Right lung (tissue), 5 donors: ENCODE measurements around the gene CDKAL1. TPM values are rescaled to one million over a fixed set of nuclear protein-coding genes. Genes with fewer than 3 reads are reported as not detected.
"Not testable (repeated sequence)": the region's sequence is repeated elsewhere in the genome, so short reads cannot be mapped to it uniquely, and the experiment has no call there.

Source experiments
- DNase-seq, 2 donors: peaks; one replicate each; pipeline ENCODE4 v3.0.0-alpha.2; 2013
- polyA plus RNA-seq, 5 donors: library from polyadenylated mRNA; unstranded; fragments of 120-200 nt; gene quantifications; one replicate each; pipeline versions ENCODE4 v1.2.1 to v1.2.3, GENCODE V29; 2013; ENCODE audit warnings: inconsistent platforms in 1 of 5, low replicate concordance in 1 of 5; ENCODE audit not compliant: insufficient read length in 5 of 5, insufficient read depth in 1 of 5

Gene CDKAL1
- polyA plus RNA-seq, 5 donors = 15.1 to 19.5 (median 18.2) TPM

- no peak for DNase-seq
These were observed 99.5 kb downstream of the CDKAL1 start for GRCh38 chr6:20633566-20634340.

- DNase-seq = no peak
These were observed 104.9 kb downstream of the CDKAL1 start for GRCh38 chr6:20639161-20639560.

GRCh38 chr6:20640181-20640580, 105.9 kb downstream of the CDKAL1 start:
- no peak for DNase-seq

GRCh38 chr6:20642441-20642840, 108.2 kb downstream of the CDKAL1 start:
- DNase-seq = no peak

GRCh38 chr6:20644667-20645370, 110.6 kb downstream of the CDKAL1 start:
- DNase-seq = no peak

GRCh38 chr6:20645572-20645971, 111.3 kb downstream of the CDKAL1 start:
- not testable (repeated sequence) for DNase-seq

- no peak for DNase-seq
These were observed 113.3 kb downstream of the CDKAL1 start for GRCh38 chr6:20647585-20647984.

- not testable (repeated sequence) for DNase-seq
These were observed 115.6 kb downstream of the CDKAL1 start for GRCh38 chr6:20649696-20650470.

GRCh38 chr6:20652299-20653084, 118.2 kb downstream of the CDKAL1 start:
- no peak for DNase-seq

- DNase-seq = no peak
These were observed 118.8 kb downstream of the CDKAL1 start for GRCh38 chr6:20653085-20653479.

GRCh38 chr6:20655317-20655716, 121.1 kb downstream of the CDKAL1 start:
- no peak for DNase-seq

GRCh38 chr6:20657274-20657800, 123.1 kb downstream of the CDKAL1 start:
- DNase-seq = no peak

GRCh38 chr6:20658053-20658452, 123.8 kb downstream of the CDKAL1 start:
- no peak for DNase-seq

GRCh38 chr6:20658516-20658915, 124.3 kb downstream of the CDKAL1 start:
- DNase-seq = no peak

- DNase-seq = no peak
These were observed 126.3 kb downstream of the CDKAL1 start for GRCh38 chr6:20660534-20660933.

- peak; percentile 28 to 51 for DNase-seq
These were observed 127.5 kb downstream of the CDKAL1 start for GRCh38 chr6:20661721-20662120.

- DNase-seq = no peak
These were observed 130.0 kb downstream of the CDKAL1 start for GRCh38 chr6:20664250-20664649.

GRCh38 chr6:20665290-20665689, 131.0 kb downstream of the CDKAL1 start:
- DNase-seq = no peak

- DNase-seq = no peak
These were observed 135.5 kb downstream of the CDKAL1 start for GRCh38 chr6:20669571-20670314.

- no peak for DNase-seq
These were observed 136.5 kb downstream of the CDKAL1 start for GRCh38 chr6:20670750-20671149.

- no peak for DNase-seq
These were observed 137.8 kb downstream of the CDKAL1 start for GRCh38 chr6:20672038-20672437.
